K562 (cell line): ENCODE results near the gene CC2D1A. TPM values are rescaled to one million over a fixed set of nuclear protein-coding genes. Genes with fewer than 3 reads are reported as not detected.

Experiments
- ATF1 ChIP-seq, 2 experiments: fragments of 450-650 bp in 1 of 2; IDR thresholded peaks; 2 replicates each; pipeline ENCODE4 v1.6.1; 2016; ENCODE audit warnings: missing compliant biosample characterization in 1 of 2, missing genetic modification characterization in 1 of 2
- BCOR ChIP-seq: fragments of 450-650 bp; IDR thresholded peaks from 2 replicates; pipeline ENCODE4 v1.6.1; 2016
- CBX3 ChIP-seq, 2 experiments: IDR thresholded peaks; 1 replicate in 1 of 2; 2 replicates in 1 of 2; pipeline ENCODE4 v1.6.1; 2012; ENCODE audit warnings: inconsistent platforms in 2 of 2, low read length in 2 of 2, borderline replicate concordance in 1 of 2, control low read depth in 1 of 2
- CLOCK ChIP-seq: fragments of 250-450 bp; sonication (Bioruptor Pico); IDR thresholded peaks from 2 replicates; pipeline ENCODE4 v1.4.0; 2020; ENCODE audit warnings: mild to moderate bottlenecking, moderate library complexity, borderline replicate concordance
- FOXK2 ChIP-seq, 2 experiments: fragments of 450-650 bp; IDR thresholded peaks in 1 of 2; conservative IDR thresholded peaks in 1 of 2; 2 replicates each; pipeline ENCODE4 v1.6.1; 2016; ENCODE audit warnings: low read depth in 2 of 2, mild to moderate bottlenecking in 1 of 2
- GTF2A2 ChIP-seq: IDR thresholded peaks from 2 replicates; pipeline ENCODE4 v1.6.1; 2016; ENCODE audit warnings: mild to moderate bottlenecking, missing genetic modification characterization, missing compliant biosample characterization
- GTF3C2 ChIP-seq: IDR thresholded peaks from 3 replicates; pipeline ENCODE4 v1.6.1; 2011; ENCODE audit warnings: borderline replicate concordance, mild to moderate bottlenecking, moderate library complexity; ENCODE audit not compliant: insufficient read length; ENCODE audit errors: extremely low read depth
- HDGF ChIP-seq: fragments of 450-650 bp; IDR thresholded peaks from 2 replicates; pipeline ENCODE4 v1.6.1; 2016
- MYC ChIP-seq, 2 experiments: fragments of 250-450 bp in 1 of 2; sonication (Bioruptor Pico) in 1 of 2; IDR thresholded peaks; 2 replicates each; pipeline versions ENCODE4 v1.5.1 to v1.6.1; 2012 to 2021; ENCODE audit warnings: low read depth in 2 of 2, borderline replicate concordance in 1 of 2, improper control_type of control experiment in 1 of 2, low read length in 1 of 2, mild to moderate bottlenecking in 1 of 2, moderate library complexity in 1 of 2
- NFATC3 ChIP-seq: fragments of 450-650 bp; IDR thresholded peaks from 2 replicates; pipeline ENCODE4 v1.6.1; 2017; ENCODE audit warnings: mild to moderate bottlenecking
- NFYB ChIP-seq: IDR thresholded peaks from 2 replicates; pipeline ENCODE4 v1.6.1; 2011; ENCODE audit warnings: mild to moderate bottlenecking, moderate library complexity; ENCODE audit not compliant: insufficient read length; ENCODE audit errors: extremely low read depth
- SPI1 ChIP-seq: IDR thresholded peaks from 2 replicates; pipeline ENCODE4 v1.6.1; 2011; ENCODE audit warnings: low read depth, low read length, control low read depth, borderline replicate concordance
- TEAD1 ChIP-seq, 2 experiments: fragments of 450-650 bp in 1 of 2; sonication (generic) in 1 of 2; formaldehyde crosslinking; IDR thresholded peaks; 2 replicates each; pipeline versions ENCODE4 v1.4.0 to v1.8.0; 2020 to 2022; ENCODE audit warnings: mild to moderate bottlenecking in 2 of 2, missing genetic modification reagents in 1 of 2
- USF1 ChIP-seq: sonication (generic); formaldehyde crosslinking; IDR thresholded peaks from 2 replicates; pipeline ENCODE4 v1.9.0; 2022; ENCODE audit warnings: mild to moderate bottlenecking, missing genetic modification reagents
- YY1 ChIP-seq, 3 experiments: IDR thresholded peaks; 2 replicates each; pipeline ENCODE4 v1.6.1; 2011; ENCODE audit warnings: low read length in 2 of 3, mild to moderate bottlenecking in 2 of 3, moderate library complexity in 2 of 3, borderline replicate concordance in 1 of 3, control low read depth in 1 of 3, low read depth in 1 of 3; ENCODE audit not compliant: insufficient read depth in 3 of 3, insufficient replicate concordance in 2 of 3, control insufficient read depth in 1 of 3, insufficient read length in 1 of 3; ENCODE audit errors: extremely low read depth in 1 of 3
- polyA plus RNA-seq, 8 experiments: library from polyadenylated mRNA; depleted of rRNA in 4 of 8; stranded (reverse) in 5 of 8; unstranded in 3 of 8; fragments of >200 nt; fragmentation: Nextera tagmentation in 2 of 8; fragmentation: Illumina TruSeq in 1 of 8; extraction: Ambion mirVana in 2 of 8; extraction: Trizol in 1 of 8; gene quantifications; 2 replicates each; pipeline versions ENCODE4 v1.2.1 to v1.2.3, GENCODE V29; 2011 to 2014; ENCODE audit warnings: inconsistent platforms in 1 of 8, missing spikeins in 1 of 8
- total RNA-seq, 7 experiments: library from RNA; depleted of rRNA in 6 of 7; stranded (reverse); fragments of >200 nt in 6 of 7; fragmentation: Illumina TruSeq in 2 of 7; extraction: Trizol in 2 of 7; gene quantifications; 2 replicates each; pipeline versions ENCODE4 v1.2.1 to v1.2.3, GENCODE V29; 2011 to 2021; ENCODE audit warnings: low replicate concordance in 1 of 7

CC2D1A gene
- total and polyA plus RNA-seq, 9 of the 15 experiments (the other 6 are each of a cell fraction or from before 2014, with no cell fraction given) = 0.32 to 31.0 (median 12.9) TPM

GRCh38 chr19:13920940-13921747 lies 15.1 kb downstream of the CC2D1A start (continued):
- TF ChIP-seq ATF1 (CRISPR knock-in tag; IDR thresholded peaks at IDR 0.05) (no peak), ATF1 (tag; IDR thresholded peaks at IDR 0.05) (peak; percentile 89), HDGF (no peak), FOXK2 (conservative IDR thresholded peaks at IDR 0.05 in 1 of 2, IDR thresholded peaks at IDR 0.05 in 1 of 2; ENCODE audit: low read depth in 2 of 2) (0 out of 4 replicates have a peak, but pooled peaks of 1 of the 2 experiments have one; percentile 25), NFYB (peak; percentile 27), YY1 (IDR thresholded peaks at IDR 0.05; ENCODE audit: borderline replicate concordance in 1 of 3, control insufficient read depth in 1 of 3, extremely low read depth in 1 of 3, insufficient read depth in 3 of 3, insufficient read length in 1 of 3, insufficient replicate concordance in 2 of 3, low read depth in 1 of 3, low read length in 2 of 3) (peak; percentile 56 to 92 (median 78)), CBX3 (IDR thresholded peaks at IDR 0.05; ENCODE audit: borderline replicate concordance in 1 of 2, low read length in 2 of 2) (peak in 1 of 2 experiments; percentile 92; a peak in 2 of 3 replicates), SPI1 (peak; percentile 80), MYC (IDR thresholded peaks at IDR 0.05; ENCODE audit: low read depth, low read length) (no peak), MYC (CRISPR knock-in tag; IDR thresholded peaks at IDR 0.05; ENCODE audit: borderline replicate concordance, low read depth) (no peak), NFATC3 (no peak), GTF2A2 (tag) (no peak), CLOCK (CRISPR knock-in tag) (no peak), USF1 (CRISPR knock-in tag) (peak; percentile 96), GTF3C2 (no peak), TEAD1 (CRISPR knock-in tag; IDR thresholded peaks at IDR 0.05) (0 out of 4 replicates have a peak, but pooled peaks of 1 of the 2 experiments have one; percentile 30), BCOR (peak; percentile 58; the same call in 1 of the 2 replicates)
